Lung (tissue), 12 donors: ENCODE data around the gene IL22RA1. TPM values are rescaled to one million over a fixed set of nuclear protein-coding genes. Genes with fewer than 3 reads are reported as not detected.

Experiments used
- ATAC-seq: fragments of 200-7000 bp; cut with Tn5 transposase; one replicate; pipeline ENCODE4 v1.9.1; 2020; ENCODE audit warnings: moderate number of reproducible peaks; ENCODE audit not compliant: insufficient read depth, low FRiP score
- DNase-seq, 3 donors: peaks; one replicate each; pipeline ENCODE4 v3.0.0-alpha.2; 2013 to 2017
- H3K27ac ChIP-seq, 2 donors: one replicate each; pipeline ENCODE4 v1.5.1; 2013; ENCODE audit warnings: mild to moderate bottlenecking in 2 of 2, moderate library complexity in 2 of 2, control low read depth in 1 of 2, inconsistent platforms in 1 of 2, low read depth in 1 of 2, low read length in 1 of 2
- H3K27me3 ChIP-seq, 3 donors: one replicate each; pipeline ENCODE4 v1.5.1; 2013; ENCODE audit warnings: low read length in 2 of 3; ENCODE audit not compliant: control insufficient read depth in 3 of 3, insufficient read depth in 3 of 3
- H3K36me3 ChIP-seq, 4 donors: one replicate each; pipeline ENCODE4 v1.5.1; 2013; ENCODE audit warnings: low read length in 4 of 4, mild to moderate bottlenecking in 1 of 4, moderate library complexity in 1 of 4; ENCODE audit not compliant: control insufficient read depth in 4 of 4, insufficient read depth in 4 of 4
- H3K4me1 ChIP-seq, 5 donors: one replicate each; pipeline ENCODE4 v1.5.1; 2013; ENCODE audit warnings: low read length in 5 of 5, mild to moderate bottlenecking in 2 of 5, moderate library complexity in 1 of 5; ENCODE audit not compliant: control insufficient read depth in 5 of 5, insufficient read depth in 5 of 5
- H3K4me3 ChIP-seq: one replicate; pipeline ENCODE4 v1.5.1; 2013; ENCODE audit warnings: mild to moderate bottlenecking, control low read depth, moderate library complexity
- H3K9ac ChIP-seq, 2 donors: one replicate each; pipeline ENCODE4 v1.5.1; 2013; ENCODE audit warnings: low read length in 2 of 2, control low read depth in 1 of 2; ENCODE audit not compliant: insufficient read depth in 1 of 2
- H3K9me3 ChIP-seq, 4 donors: one replicate each; pipeline ENCODE4 v1.5.1; 2013; ENCODE audit warnings: low read length in 3 of 4, mild to moderate bottlenecking in 1 of 4, moderate library complexity in 1 of 4; ENCODE audit not compliant: control insufficient read depth in 4 of 4, insufficient read depth in 3 of 4
- CTCF ChIP-seq: IDR thresholded peaks from 2 replicates; pipeline ENCODE4 v1.5.1; 2012; ENCODE audit warnings: mild to moderate bottlenecking; ENCODE audit errors: control extremely low read depth, extremely low read depth
- WGBS, 2 donors: extraction: QIAGEN DNeasy Blood & Tissue Kit; methylation state at CpG; one replicate each; pipeline ENCODE4 v1.1.7; 2013; 5-methylcytosine and 5-hydroxymethylcytosine counted together
- polyA plus RNA-seq, 2 donors: library from polyadenylated mRNA; stranded (reverse); fragments of 200-250 nt; gene quantifications; one replicate each; pipeline ENCODE4 v1.2.1, GENCODE V29; 2013
- total RNA-seq, 2 donors: library from RNA; depleted of rRNA in 1 of 2; stranded (reverse); fragments of >200 nt in 1 of 2; gene quantifications; one replicate each; pipeline ENCODE4 v1.2.1, GENCODE V29; 2014 to 2021
- donor health status: control.
- donor health status: control.
- donor health status: Bipolar disorder and iron deficiency.
- donor health status: healthy.
- donor health status: DM: yes; HTN: yes; CAD: no.

The IL22RA1 gene
- total and polyA plus RNA-seq, 4 donors, result 0.09 to 1.0 (median 0.23) TPM

DNA sequence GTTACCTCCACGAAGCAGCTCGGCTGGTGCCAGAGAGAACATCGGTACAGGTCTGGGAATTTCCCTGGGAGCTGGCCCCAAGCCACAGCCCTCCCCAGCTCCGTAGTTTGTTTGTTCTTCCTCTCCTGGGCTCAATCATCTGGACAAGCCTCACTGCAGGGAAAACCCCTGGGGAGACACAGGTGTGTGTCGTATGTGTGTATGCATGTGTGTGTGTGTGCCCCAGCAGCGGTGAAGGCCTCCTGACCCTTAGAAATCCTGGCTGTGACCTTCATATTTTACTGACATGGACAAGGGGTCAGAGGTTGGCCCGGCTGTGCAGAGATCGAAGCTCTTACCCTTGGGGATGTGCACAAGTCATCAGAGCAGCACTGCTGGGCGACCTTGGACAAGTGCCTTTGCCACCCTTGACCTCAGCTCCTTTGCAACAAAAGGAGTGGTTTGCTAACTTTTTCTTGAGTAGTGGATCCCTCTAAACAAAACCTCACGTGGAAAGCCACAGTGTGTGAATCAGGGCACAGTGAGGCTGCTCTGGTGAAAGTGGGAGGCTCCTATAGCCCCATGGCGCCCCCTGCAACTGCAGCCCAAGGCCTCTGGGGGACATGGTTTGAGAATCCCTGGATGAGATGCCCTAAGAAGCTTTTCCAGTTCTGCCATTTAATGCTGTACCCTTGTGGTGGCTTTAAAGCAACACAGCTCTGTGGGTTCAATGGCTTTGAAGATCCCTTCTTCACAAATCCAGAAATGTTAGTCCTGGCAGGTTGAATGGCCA is 12.3 kb upstream of the IL22RA1 start:
- ATAC-seq (peak; percentile 28), DNase-seq (no peak)
- H3K4me1 ChIP-seq, result peaks cover 0 to 3% (median 0%) of the 10 kb centered on the region in 5 donors
- H3K36me3 ChIP-seq, result peaks cover 0 to 4% (median 0%) of the 10 kb centered on the region in 4 donors
- no peaks in the 10 kb centered on the region for H3K9me3 ChIP-seq
- no peak for TF ChIP-seq CTCF
- WGBS, 2 donors, result 54 to 63% methylated on average over 11 of the region's 11 CpGs
- no peak overlapping the region for H3K4me3 ChIP-seq
- no peak overlapping the region for H3K9ac ChIP-seq
- H3K27ac ChIP-seq, result no peak overlapping the region
- H3K27me3 ChIP-seq, result peaks cover 0 to 13% (median 10%) of the 10 kb centered on the region in 3 donors

GRCh38 chr1:24154215-24154614 is 11.3 kb upstream of the IL22RA1 start:
- DNase-seq, result no peak
- no peak overlapping the region for H3K27ac ChIP-seq
- peaks cover 0 to 16% (median 13%) of the 10 kb centered on the region in 3 donors for H3K27me3 ChIP-seq
- ATAC-seq, result no peak
- H3K9ac ChIP-seq, result no peak overlapping the region
- 67 to 80% methylated on average over 8 of the region's 8 CpGs for WGBS, 2 donors
- H3K4me1 ChIP-seq, result peaks cover 0 to 3% (median 0%) of the 10 kb centered on the region in 5 donors
- H3K9me3 ChIP-seq, result no peaks in the 10 kb centered on the region
- no peak overlapping the region for H3K4me3 ChIP-seq
- TF ChIP-seq CTCF, result no peak
- H3K36me3 ChIP-seq, result peaks cover 0 to 4% (median 0%) of the 10 kb centered on the region in 4 donors

- no peaks in the 10 kb centered on the region for H3K36me3 ChIP-seq
- H3K4me1 ChIP-seq, result peaks cover 0 to 3% (median 0%) of the 10 kb centered on the region in 5 donors
- H3K4me3 ChIP-seq, result no peak overlapping the region
- no peak for TF ChIP-seq CTCF
- peaks cover 0 to 16% (median 13%) of the 10 kb centered on the region in 3 donors for H3K27me3 ChIP-seq
- H3K9ac ChIP-seq, result no peak overlapping the region
- DNase-seq (no peak), ATAC-seq (no peak)
- 86 to 87% methylated on average over 10 of the region's 10 CpGs for WGBS, 2 donors
- no peak overlapping the region for H3K27ac ChIP-seq
- H3K9me3 ChIP-seq, result no peaks in the 10 kb centered on the region
These were observed 9.9 kb upstream of the IL22RA1 start for GRCh38 chr1:24152631-24153494.
